T-helper 2 cell treated with Interferon-gamma antibody and Interleukin-4, amounts not matched to agents 5 μg/mL and 100 μg/mL, for 36 hours (primary cell): ENCODE measurements around the gene PHF19.

Source experiments
- DNase-seq: peaks from one replicate; pipeline ENCODE4 v3.0.0; 2021; ENCODE audit warnings: low spot score
- H3K27ac Mint-ChIP-seq: one replicate; pipeline ENCODE4 v1.8.0; 2021; ENCODE audit warnings: mild to moderate bottlenecking, mixed read lengths
- H3K27me3 Mint-ChIP-seq: one replicate; pipeline ENCODE4 v1.8.0; 2021; ENCODE audit warnings: low read depth, mixed read lengths
- H3K36me3 Mint-ChIP-seq: one replicate; pipeline ENCODE4 v1.8.0; 2021; ENCODE audit warnings: low read depth, mixed read lengths
- H3K4me1 Mint-ChIP-seq: one replicate; pipeline ENCODE4 v1.8.0; 2021; ENCODE audit warnings: low read depth, mixed read lengths
- H3K4me3 Mint-ChIP-seq: one replicate; pipeline ENCODE4 v1.8.0; 2022; ENCODE audit warnings: mild to moderate bottlenecking, moderate library complexity, mixed read lengths
- H3K9me3 Mint-ChIP-seq: one replicate; pipeline ENCODE4 v1.8.0; 2021; ENCODE audit warnings: mixed read lengths

PHF19 gene

DNA sequence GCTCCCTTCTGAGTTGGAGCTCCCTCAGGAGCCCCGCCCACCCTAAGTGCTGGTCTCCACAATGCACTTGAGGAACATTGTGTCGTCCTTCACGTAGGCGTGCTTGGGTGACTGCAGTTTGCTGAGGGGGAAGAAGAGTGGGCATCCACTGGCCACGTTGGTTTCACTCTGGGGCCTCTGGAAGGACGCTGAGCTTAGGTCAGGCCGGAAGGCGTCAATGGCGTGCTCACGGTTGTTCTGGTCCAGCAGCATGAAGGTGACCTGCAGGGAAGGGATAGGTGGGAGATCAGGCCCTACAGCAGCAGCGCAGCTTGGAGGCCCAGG lies 28.0 kb upstream of the PHF19 start:
- H3K4me1 Mint-ChIP-seq, result peaks cover 70% of the 10 kb centered on the region
- no peaks in the 10 kb centered on the region for H3K9me3 Mint-ChIP-seq
- no peaks in the 10 kb centered on the region for H3K27me3 Mint-ChIP-seq
- H3K4me3 Mint-ChIP-seq, result peak overlapping the region; percentile 34
- no peak for DNase-seq
- peaks cover 91% of the 10 kb centered on the region for H3K36me3 Mint-ChIP-seq
- peak overlapping the region; percentile 90 for H3K27ac Mint-ChIP-seq

GRCh38 chr9:120904061-120904977 lies 27.3 kb upstream of the PHF19 start:
- no peaks in the 10 kb centered on the region for H3K9me3 Mint-ChIP-seq

GRCh38 chr9:120902569-120903535 lies 25.9 kb upstream of the PHF19 start:
- Mint-ChIP-seq H3K4me1 (peaks cover 77% of the 10 kb centered on the region), H3K27ac (peak overlapping the region; percentile 90), H3K27me3 (no peaks in the 10 kb centered on the region), H3K36me3 (peaks cover 83% of the 10 kb centered on the region), H3K4me3 (peak overlapping the region; percentile 38), H3K9me3 (no peaks in the 10 kb centered on the region)
- no peak for DNase-seq

More at GRCh38 chr9:120904061-120904977, 27.3 kb upstream of the PHF19 start:
- H3K36me3 Mint-ChIP-seq, result peaks cover 89% of the 10 kb centered on the region
- peak overlapping the region; percentile 90 for H3K27ac Mint-ChIP-seq
- DNase-seq, result no peak
- H3K27me3 Mint-ChIP-seq, result no peaks in the 10 kb centered on the region
- H3K4me3 Mint-ChIP-seq, result peak overlapping the region; percentile 43
- peaks cover 73% of the 10 kb centered on the region for H3K4me1 Mint-ChIP-seq

GRCh38 chr9:120901755-120902568 lies 25.0 kb upstream of the PHF19 start:
- Mint-ChIP-seq H3K27ac (peak overlapping the region; percentile 90), H3K9me3 (no peaks in the 10 kb centered on the region), H3K4me1 (peaks cover 76% of the 10 kb centered on the region), H3K4me3 (no peak overlapping the region), H3K36me3 (peaks cover 79% of the 10 kb centered on the region), H3K27me3 (no peaks in the 10 kb centered on the region)
- DNase-seq, result no peak

DNA sequence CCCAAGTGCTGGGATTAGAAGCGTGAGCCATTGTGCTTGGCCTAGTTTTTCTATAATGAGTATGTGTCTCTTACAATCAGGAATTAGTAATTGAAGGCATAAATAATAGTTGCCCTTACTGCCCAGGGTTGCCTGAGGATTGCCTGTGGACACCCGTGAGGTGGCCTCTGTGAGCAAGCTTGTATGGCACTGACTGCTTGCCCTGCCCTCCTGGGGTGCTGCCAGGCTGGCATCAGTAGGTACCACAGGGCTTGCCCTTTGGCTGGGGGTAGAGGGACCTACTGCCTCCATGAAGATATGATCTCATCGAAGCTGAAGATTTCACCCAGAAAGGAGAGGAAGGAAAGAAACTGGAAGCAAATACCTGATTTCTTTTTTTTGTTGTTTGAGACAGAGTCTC lies 23.8 kb upstream of the PHF19 start:
- no peak for DNase-seq
- no peaks in the 10 kb centered on the region for H3K27me3 Mint-ChIP-seq
- peaks cover 73% of the 10 kb centered on the region for H3K36me3 Mint-ChIP-seq
- peaks cover 73% of the 10 kb centered on the region for H3K4me1 Mint-ChIP-seq
- no peak overlapping the region for H3K4me3 Mint-ChIP-seq
- peak overlapping the region; percentile 76 for H3K27ac Mint-ChIP-seq
- no peaks in the 10 kb centered on the region for H3K9me3 Mint-ChIP-seq

DNA sequence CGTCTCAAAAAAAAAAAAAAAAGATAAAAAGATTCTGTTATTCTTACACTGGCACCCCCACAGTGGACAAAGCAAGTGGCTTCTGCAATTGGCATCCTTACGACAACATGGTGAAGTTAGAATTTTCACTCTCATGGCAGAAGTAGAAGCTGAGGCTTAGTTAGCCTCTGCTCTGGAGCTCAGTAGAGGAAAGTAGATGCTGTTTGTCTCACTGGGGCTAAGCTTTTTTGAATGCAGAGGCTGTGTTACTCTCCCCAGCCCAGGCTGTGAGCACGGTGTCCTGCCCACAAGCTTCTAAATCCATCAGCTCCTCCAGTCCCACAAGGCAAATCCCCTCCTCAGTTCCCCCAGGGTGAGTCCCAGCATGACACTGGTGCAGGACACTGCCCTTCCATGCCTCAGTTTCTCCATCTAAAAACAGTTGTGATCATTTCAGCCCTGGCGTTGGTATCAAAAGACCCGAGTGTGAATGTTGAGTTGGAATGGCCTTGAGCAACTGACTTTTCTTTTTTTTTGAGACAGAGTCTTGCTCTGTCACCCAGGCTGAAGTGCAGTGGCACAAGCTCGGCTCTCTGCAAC lies 22.6 kb upstream of the PHF19 start:
- Mint-ChIP-seq H3K4me3 (no peak overlapping the region), H3K4me1 (peaks cover 68% of the 10 kb centered on the region), H3K27me3 (no peaks in the 10 kb centered on the region), H3K27ac (peak overlapping the region; percentile 76), H3K36me3 (peaks cover 60% of the 10 kb centered on the region), H3K9me3 (no peaks in the 10 kb centered on the region)
- DNase-seq, result no peak

GRCh38 chr9:120898396-120898795 lies 21.4 kb upstream of the PHF19 start:
- no peaks in the 10 kb centered on the region for H3K9me3 Mint-ChIP-seq
- H3K36me3 Mint-ChIP-seq, result peaks cover 51% of the 10 kb centered on the region
- H3K27ac Mint-ChIP-seq, result peak overlapping the region; percentile 67
- DNase-seq, result no peak
- H3K4me1 Mint-ChIP-seq, result peaks cover 60% of the 10 kb centered on the region
- H3K27me3 Mint-ChIP-seq, result no peaks in the 10 kb centered on the region
- H3K4me3 Mint-ChIP-seq, result peak overlapping the region; percentile 18

GRCh38 chr9:120895951-120896350 lies 19.0 kb upstream of the PHF19 start:
- Mint-ChIP-seq H3K4me3 (no peak overlapping the region), H3K27ac (peak overlapping the region; percentile 52), H3K36me3 (peaks cover 34% of the 10 kb centered on the region), H3K9me3 (no peaks in the 10 kb centered on the region), H3K4me1 (peaks cover 68% of the 10 kb centered on the region), H3K27me3 (no peaks in the 10 kb centered on the region)
- no peak for DNase-seq

DNA sequence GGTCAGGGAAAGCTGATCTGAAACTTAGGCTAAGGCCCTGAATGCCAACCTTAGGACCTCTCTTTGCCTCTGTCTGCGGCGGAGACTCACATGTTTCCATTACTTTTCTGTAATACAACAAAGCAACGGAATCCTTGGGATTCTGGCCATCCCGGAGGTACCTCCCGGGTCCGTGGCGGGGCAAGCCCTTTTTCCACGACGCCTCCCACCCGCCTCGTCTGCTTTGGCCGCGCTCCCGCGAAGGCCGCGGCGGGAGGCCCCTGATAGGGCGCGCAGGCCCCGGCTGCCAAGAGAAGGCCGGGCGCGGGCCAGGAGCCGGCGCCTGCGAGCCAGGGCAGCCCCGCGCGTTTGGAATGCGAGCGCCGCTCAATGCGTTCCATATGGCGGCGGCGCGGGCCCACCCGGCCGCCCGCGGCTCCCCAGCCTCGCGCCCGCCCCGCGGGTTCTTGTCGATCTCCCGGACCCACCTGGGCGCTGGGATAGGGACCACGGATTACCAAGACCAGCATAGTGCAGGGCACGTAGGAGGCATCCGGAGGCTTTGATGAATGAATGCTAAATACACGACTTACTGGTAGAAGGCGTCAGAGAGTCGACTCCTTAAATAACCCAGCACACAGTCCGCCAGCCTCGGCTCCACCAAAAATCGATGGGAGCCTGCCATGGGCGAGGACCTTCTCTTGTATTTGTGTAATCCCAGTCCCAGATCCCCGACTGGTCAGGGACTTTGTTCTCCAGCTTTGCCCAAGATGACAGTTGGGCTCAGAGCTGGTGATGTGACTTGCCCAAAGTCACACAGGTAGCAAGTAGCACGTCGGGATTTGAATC lies 17.5 kb upstream of the PHF19 start:
- no peak overlapping the region for H3K4me3 Mint-ChIP-seq

GRCh38 chr9:120893611-120894307 lies 16.8 kb upstream of the PHF19 start:
- DNase-seq, result no peak

More for the DNA sequence above, 17.5 kb upstream of the PHF19 start:
- no peaks in the 10 kb centered on the region for H3K9me3 Mint-ChIP-seq
- H3K4me1 Mint-ChIP-seq, result peaks cover 71% of the 10 kb centered on the region
- H3K27ac Mint-ChIP-seq, result peak overlapping the region; percentile 99
- H3K27me3 Mint-ChIP-seq, result no peaks in the 10 kb centered on the region
- no peak for DNase-seq
- H3K36me3 Mint-ChIP-seq, result peaks cover 24% of the 10 kb centered on the region

DNA sequence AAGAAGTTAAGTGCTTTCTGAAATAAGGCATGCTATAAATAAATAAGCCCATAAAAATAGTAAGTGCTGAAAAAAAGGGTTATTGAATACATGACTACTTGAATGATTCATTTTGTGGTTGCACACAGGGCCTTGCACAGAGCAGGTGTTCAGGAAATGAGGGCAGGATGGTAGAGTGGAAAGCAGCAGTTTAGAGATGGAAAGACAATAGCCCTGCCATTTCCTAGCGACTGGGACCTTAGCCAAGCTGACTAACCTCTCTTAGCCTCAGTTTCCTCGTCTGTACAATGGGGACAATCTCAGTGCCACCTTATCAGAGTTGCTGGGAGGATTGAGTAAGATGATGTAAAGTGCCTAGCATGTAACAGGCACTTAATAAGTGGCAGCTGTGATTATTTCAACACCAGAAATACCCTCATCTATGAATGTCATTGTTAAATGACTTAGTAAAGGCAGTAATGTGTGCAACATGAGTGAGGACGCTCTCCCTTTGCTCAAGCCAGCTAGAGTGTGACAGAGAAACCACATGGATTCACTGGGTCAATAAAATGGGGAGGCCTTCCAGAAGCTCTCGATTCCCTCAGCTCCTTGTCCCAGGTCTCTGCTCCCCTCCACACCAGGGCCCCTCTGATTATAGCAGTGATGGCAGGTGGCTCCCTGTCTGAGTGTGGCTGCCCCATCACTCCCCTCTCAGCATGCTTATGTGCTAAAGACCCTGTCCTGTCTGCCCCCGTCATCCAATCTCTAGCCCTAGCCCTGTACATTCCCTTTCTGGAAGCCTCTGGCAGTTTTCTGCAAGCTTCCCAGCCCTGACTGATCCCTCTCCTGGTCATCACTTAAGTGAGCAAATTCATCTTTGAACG lies 16.0 kb upstream of the PHF19 start:
- Mint-ChIP-seq H3K27me3 (no peaks in the 10 kb centered on the region), H3K9me3 (no peaks in the 10 kb centered on the region), H3K27ac (peak overlapping the region; percentile 99), H3K4me1 (peaks cover 73% of the 10 kb centered on the region), H3K36me3 (peaks cover 19% of the 10 kb centered on the region), H3K4me3 (peak overlapping the region; percentile 74)
- DNase-seq, result peak; percentile 75

More at GRCh38 chr9:120893611-120894307, 16.8 kb upstream of the PHF19 start:
- H3K4me3 Mint-ChIP-seq, result peak overlapping the region; percentile 74
- no peaks in the 10 kb centered on the region for H3K9me3 Mint-ChIP-seq
- H3K36me3 Mint-ChIP-seq, result peaks cover 22% of the 10 kb centered on the region
- H3K27ac Mint-ChIP-seq, result peak overlapping the region; percentile 99
- H3K27me3 Mint-ChIP-seq, result no peaks in the 10 kb centered on the region
- H3K4me1 Mint-ChIP-seq, result peaks cover 73% of the 10 kb centered on the region
